ENCODE data around the gene PDGFC.

Gene PDGFC

DNA sequence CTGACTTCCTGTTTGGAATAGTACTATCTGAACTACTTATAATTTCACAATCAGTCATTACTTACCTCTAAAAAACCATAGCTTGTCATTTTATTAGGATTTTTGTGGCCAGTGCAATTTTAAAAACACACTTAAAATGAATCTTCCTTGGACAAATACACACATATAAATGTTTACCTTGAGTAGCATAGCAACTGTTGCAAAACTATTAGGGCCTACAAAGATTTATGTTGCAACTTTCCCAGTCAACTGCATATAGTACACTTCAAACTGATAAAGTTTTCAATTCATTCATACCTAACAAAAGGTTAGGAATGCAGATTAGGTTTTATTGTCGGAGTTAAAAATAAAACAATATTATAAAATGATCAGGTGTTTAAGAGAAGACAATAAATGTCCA is 193.0 kb downstream of the PDGFC start:
- ChIA-PET POLR2A (no interaction called here), CTCF (no interaction called here)
- no peak for DNase-seq (ENCODE audit: extremely low spot score)
- TF ChIP-seq, protein P1, sequence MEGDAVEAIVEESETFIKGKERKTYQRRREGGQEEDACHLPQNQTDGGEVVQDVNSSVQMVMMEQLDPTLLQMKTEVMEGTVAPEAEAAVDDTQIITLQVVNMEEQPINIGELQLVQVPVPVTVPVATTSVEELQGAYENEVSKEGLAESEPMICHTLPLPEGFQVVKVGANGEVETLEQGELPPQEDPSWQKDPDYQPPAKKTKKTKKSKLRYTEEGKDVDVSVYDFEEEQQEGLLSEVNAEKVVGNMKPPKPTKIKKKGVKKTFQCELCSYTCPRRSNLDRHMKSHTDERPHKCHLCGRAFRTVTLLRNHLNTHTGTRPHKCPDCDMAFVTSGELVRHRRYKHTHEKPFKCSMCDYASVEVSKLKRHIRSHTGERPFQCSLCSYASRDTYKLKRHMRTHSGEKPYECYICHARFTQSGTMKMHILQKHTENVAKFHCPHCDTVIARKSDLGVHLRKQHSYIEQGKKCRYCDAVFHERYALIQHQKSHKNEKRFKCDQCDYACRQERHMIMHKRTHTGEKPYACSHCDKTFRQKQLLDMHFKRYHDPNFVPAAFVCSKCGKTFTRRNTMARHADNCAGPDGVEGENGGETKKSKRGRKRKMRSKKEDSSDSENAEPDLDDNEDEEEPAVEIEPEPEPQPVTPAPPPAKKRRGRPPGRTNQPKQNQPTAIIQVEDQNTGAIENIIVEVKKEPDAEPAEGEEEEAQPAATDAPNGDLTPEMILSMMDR (IDR thresholded peaks at IDR 0.05; ENCODE audit: control extremely low read depth, extremely low read depth, low read depth, missing control alignments): no peak

DNA sequence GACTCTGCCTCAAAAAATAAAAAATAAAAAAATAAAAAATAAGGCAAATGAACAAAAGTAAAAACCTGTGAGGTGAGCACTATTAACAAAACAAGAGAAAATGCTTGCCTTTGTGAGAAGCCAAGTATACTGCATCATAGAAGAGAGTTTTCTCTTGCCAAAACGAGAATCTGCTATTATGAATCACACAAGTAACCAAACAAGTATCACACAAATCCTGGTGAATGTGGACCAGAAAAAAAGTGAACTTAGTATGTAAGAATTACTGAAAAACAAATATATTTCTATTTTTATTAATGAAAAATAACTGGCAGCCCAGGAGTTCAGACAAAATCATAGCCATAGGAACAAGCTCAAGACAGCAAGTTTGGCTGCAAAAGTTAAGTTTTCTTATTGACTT is 193.5 kb downstream of the PDGFC start:
- TF ChIP-seq, protein P1 (IDR thresholded peaks at IDR 0.05; ENCODE audit: control extremely low read depth, extremely low read depth, low read depth, missing control alignments): no peak
- DNase-seq (ENCODE audit: extremely low spot score): no peak
- ChIA-PET POLR2A (no interaction called here), CTCF (no interaction called here)

DNA sequence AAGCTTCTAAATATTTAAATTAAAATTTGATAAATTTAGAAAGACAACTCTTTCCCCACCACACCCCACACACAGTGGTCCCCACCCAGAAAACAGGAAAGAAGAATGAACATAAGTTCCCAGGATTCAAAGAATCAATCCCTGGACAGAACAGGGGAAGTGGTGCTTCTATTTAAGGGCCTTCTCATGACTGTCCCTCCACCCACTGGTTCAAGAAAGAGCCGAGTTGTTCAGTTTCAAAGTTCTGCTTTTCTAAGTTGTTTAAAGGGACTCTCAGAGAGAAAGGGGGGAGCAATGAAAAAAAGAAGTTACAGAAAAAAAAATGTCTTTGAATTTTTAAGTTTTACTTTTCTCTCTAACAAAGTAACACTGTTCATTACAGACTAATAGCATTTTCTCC is 195.8 kb downstream of the PDGFC start:
- ChIA-PET CTCF (interaction anchor here (1.1 to 1.6 kb wide), 2 partner anchors 8 to 11 kb away, joined by 3 to 4 read pairs; no protein-coding TSS in a partner anchor), POLR2A (no interaction called here)
- TF ChIP-seq, protein P1 (IDR thresholded peaks at IDR 0.05; ENCODE audit: control extremely low read depth, extremely low read depth, low read depth, missing control alignments): no peak
- no peak for DNase-seq (ENCODE audit: extremely low spot score)

DNA sequence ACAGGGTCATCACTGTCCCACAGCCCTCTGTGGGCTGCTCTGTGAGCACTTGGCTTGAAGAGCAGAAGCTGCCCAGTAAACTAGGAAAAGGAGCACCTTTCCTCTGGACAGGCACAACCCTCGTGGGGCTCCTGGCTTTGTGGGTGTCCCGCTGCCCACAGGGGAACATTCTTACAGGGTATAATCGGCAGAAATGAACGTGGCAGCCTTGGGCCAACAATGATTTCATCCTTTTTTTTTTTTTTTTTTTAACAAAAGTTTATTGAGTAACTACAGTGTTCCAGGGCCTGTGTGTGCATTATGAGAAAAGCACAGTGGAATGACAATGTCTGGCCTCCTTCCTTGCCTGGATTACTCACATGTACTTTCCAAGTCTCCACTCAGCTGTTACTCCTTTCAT is 197.2 kb downstream of the PDGFC start:
- ChIA-PET POLR2A (no interaction called here), CTCF (interaction anchor here (1.6 kb wide), 1 partner anchor 10 kb away, joined by 4 read pairs; no protein-coding TSS in a partner anchor)
- TF ChIP-seq, protein P1 (IDR thresholded peaks at IDR 0.05; ENCODE audit: control extremely low read depth, extremely low read depth, low read depth, missing control alignments): no peak
- DNase-seq (ENCODE audit: extremely low spot score): no peak

DNA sequence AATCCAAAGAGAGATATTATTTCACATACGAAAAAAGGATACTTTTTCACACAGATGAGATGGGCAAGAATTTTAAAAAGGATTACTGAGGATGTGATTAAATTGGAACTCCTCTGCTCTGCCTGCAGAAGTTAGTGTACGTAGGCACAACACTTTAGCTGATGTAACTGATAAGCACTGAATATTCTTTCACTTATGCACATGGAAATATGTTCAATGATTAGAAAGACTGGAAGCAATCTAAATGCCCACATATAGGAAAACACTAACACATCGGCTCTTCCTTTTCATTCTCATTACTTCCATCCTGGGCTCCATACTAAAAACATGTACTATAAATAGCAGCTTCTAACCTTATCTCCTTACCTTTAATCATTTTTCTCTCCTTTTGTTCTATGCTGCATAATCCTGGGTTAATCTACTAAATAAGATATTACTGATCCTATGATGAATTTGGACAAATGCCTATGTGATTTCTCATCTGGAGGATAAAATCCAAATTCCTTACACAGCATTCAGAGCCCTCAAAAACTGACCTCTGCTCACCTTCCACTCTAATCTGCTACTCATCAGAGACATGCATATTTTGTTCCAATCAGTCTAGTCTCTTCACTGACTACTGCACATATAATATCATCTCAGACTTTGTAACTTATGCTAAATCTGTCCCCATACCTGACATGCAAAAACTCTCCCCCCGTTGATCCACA is 197.8 kb downstream of the PDGFC start:
- POLR2A ChIA-PET: no interaction called here
- no peak for DNase-seq (ENCODE audit: extremely low spot score)
- TF ChIP-seq, protein P1 (IDR thresholded peaks at IDR 0.05; ENCODE audit: control extremely low read depth, extremely low read depth, low read depth, missing control alignments): no peak
- CTCF ChIA-PET: interaction anchor here (1.2 kb wide), 1 partner anchor 27 kb away, joined by 4 read pairs; no protein-coding TSS in a partner anchor

DNA sequence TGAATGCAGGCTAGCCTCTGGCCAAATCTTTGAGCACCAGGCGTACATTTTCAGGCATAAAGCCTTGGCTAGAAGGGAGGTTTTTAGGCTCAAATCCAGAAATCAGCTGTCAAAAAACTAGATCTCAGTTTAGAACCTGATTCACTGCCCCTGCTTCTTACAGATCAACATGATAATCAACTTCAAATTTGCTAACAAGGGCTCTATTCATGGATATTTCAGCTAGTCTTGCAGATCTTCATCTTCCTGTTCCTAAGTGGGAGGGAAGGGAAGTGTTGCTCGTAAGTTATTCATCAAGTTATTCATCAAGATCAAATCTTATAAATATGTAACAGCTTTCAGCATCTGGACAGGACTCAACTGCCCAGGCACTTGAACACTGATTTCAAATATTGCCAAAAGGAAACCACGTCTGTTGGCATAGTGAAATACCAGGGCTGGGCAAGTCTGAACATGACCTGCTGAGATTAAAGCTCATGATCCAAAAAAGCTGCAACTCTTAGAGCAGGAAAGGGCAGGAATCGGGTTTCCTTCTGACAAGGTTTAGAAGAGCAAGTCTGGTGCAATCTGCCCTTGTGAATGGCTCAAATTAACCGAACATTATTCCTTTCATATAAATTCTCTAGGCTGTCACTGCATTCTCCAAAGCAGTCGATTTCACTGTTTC is 200.3 kb downstream of the PDGFC start:
- TF ChIP-seq, protein P1 (IDR thresholded peaks at IDR 0.05; ENCODE audit: control extremely low read depth, extremely low read depth, low read depth, missing control alignments): no peak

More for the DNA sequence above, 200.3 kb downstream of the PDGFC start:
- POLR2A ChIA-PET: no interaction called here
- no peak for DNase-seq (ENCODE audit: extremely low spot score)
- CTCF ChIA-PET: no interaction called here
